NCI-H1694 treated with DMSO at 0.1 percent for 48 hours (cell line): ENCODE results near the gene KRTAP10-1.
"Not testable (repeated sequence)": the region's sequence is repeated elsewhere in the genome, so short reads cannot be mapped to it uniquely, and the experiment has no call there.

ENCODE experiments used
- DNase-seq: peaks from one replicate; lab custom pipeline; 2025; lab: John Stamatoyannopoulos, UW

Gene KRTAP10-1

GRCh38 chr21:44571296-44571695, 31.3 kb upstream of the KRTAP10-1 start:
- DNase-seq, result no peak

- DNase-seq, result no peak
Observed at GRCh38 chr21:44569861-44570517, 30.0 kb upstream of the KRTAP10-1 start.

GRCh38 chr21:44568667-44569556, 28.9 kb upstream of the KRTAP10-1 start:
- DNase-seq, result no peak

GRCh38 chr21:44568261-44568660, 28.3 kb upstream of the KRTAP10-1 start:
- DNase-seq, result no peak

GRCh38 chr21:44567481-44568171, 27.6 kb upstream of the KRTAP10-1 start:
- no peak for DNase-seq

GRCh38 chr21:44566403-44566802, 26.4 kb upstream of the KRTAP10-1 start:
- no peak for DNase-seq

GRCh38 chr21:44564886-44565598, 25.0 kb upstream of the KRTAP10-1 start:
- DNase-seq, result no peak

- no peak for DNase-seq
Observed at GRCh38 chr21:44564099-44564498, 24.1 kb upstream of the KRTAP10-1 start.

- DNase-seq, result no peak
Observed at GRCh38 chr21:44558695-44559094, 18.7 kb upstream of the KRTAP10-1 start, which contains the start of gene KRTAP10-3. TSS of gene KRTAP10-3 (minus strand) at chr21:44558795. CDS start at chr21:44558715, 80 bp downstream.

GRCh38 chr21:44558329-44558675, 18.3 kb upstream of the KRTAP10-1 start:
- not testable (repeated sequence) for DNase-seq

- no peak for DNase-seq
Observed at GRCh38 chr21:44557491-44558328, 17.7 kb upstream of the KRTAP10-1 start.

- DNase-seq, result no peak
Observed at GRCh38 chr21:44556879-44557278, 16.9 kb upstream of the KRTAP10-1 start.

- DNase-seq, result no peak
Observed at GRCh38 chr21:44555200-44555875, 15.3 kb upstream of the KRTAP10-1 start.

- no peak for DNase-seq
Observed at GRCh38 chr21:44552681-44553080, 12.7 kb upstream of the KRTAP10-1 start.

- DNase-seq, result no peak
Observed at GRCh38 chr21:44552136-44552535, 12.1 kb upstream of the KRTAP10-1 start.

GRCh38 chr21:44551340-44551961, 11.5 kb upstream of the KRTAP10-1 start, which contains the start of gene KRTAP10-2:
TSS of gene KRTAP10-2 (minus strand) at chr21:44551505. CDS start at chr21:44551458, 47 bp downstream.
- DNase-seq, result no peak

- DNase-seq, result peak; percentile 33
Observed at GRCh38 chr21:44550807-44551206, 10.8 kb upstream of the KRTAP10-1 start.

GRCh38 chr21:44550285-44550684, 10.3 kb upstream of the KRTAP10-1 start:
- not testable (repeated sequence) for DNase-seq

GRCh38 chr21:44549525-44550211, 9.7 kb upstream of the KRTAP10-1 start:
- DNase-seq, result no peak
